Effector CD4-positive, alpha-beta T cell (primary cell): Measurements from ENCODE around the gene SAT1.

ENCODE experiments used
- DNase-seq: peaks from one replicate; pipeline ENCODE4 v3.0.0-alpha.2; 2020

SAT1 gene

GRCh38 chrX:23811656-23812055, 28.7 kb downstream of the SAT1 start:
- no peak for DNase-seq

GRCh38 chrX:23813808-23814207, 30.8 kb downstream of the SAT1 start:
- DNase-seq = no peak

- DNase-seq = no peak
These were observed 32.4 kb downstream of the SAT1 start for GRCh38 chrX:23815376-23815775.

GRCh38 chrX:23816179-23816578, 33.2 kb downstream of the SAT1 start:
- DNase-seq = no peak

GRCh38 chrX:23817979-23818336, 35.0 kb downstream of the SAT1 start:
- no peak for DNase-seq

GRCh38 chrX:23819385-23820234, 36.6 kb downstream of the SAT1 start:
- DNase-seq = no peak

- no peak for DNase-seq
These were observed 37.3 kb downstream of the SAT1 start for GRCh38 chrX:23820235-23820782.

- no peak for DNase-seq
These were observed 38.9 kb downstream of the SAT1 start for GRCh38 chrX:23821847-23822246.

- no peak for DNase-seq
These were observed 39.4 kb downstream of the SAT1 start for GRCh38 chrX:23822397-23822796.

GRCh38 chrX:23822841-23823240, 39.9 kb downstream of the SAT1 start:
- no peak for DNase-seq

GRCh38 chrX:23825675-23826074, 42.7 kb downstream of the SAT1 start:
- no peak for DNase-seq

- DNase-seq = no peak
These were observed 43.2 kb downstream of the SAT1 start for GRCh38 chrX:23826216-23826615.

GRCh38 chrX:23826653-23827052, 43.7 kb downstream of the SAT1 start:
- no peak for DNase-seq

- DNase-seq = no peak
These were observed 45.9 kb downstream of the SAT1 start for GRCh38 chrX:23828881-23829280.

GRCh38 chrX:23832721-23833120, 49.7 kb downstream of the SAT1 start:
- DNase-seq = no peak
